K562 (cell line): ENCODE data around the gene LAMA5. TPM values are rescaled to one million over a fixed set of nuclear protein-coding genes. Genes with fewer than 3 reads are reported as not detected.
A peak's percentile ranks its signal among the peaks of the same experiment; 100 is the strongest.

Source experiments
- HEY1 ChIP-seq: fragments of 250-450 bp; sonication (Bioruptor Pico); IDR thresholded peaks from 2 replicates; pipeline ENCODE4 v1.5.0; 2020; ENCODE audit warnings: mild to moderate bottlenecking, moderate library complexity, borderline replicate concordance
- MAFF ChIP-seq: IDR thresholded peaks from 2 replicates; pipeline ENCODE4 v1.6.1; 2012; ENCODE audit warnings: low read length, improper control_type of control experiment
- MAX ChIP-seq: sonication (generic); formaldehyde crosslinking; IDR thresholded peaks from 2 replicates; pipeline ENCODE4 v1.9.0; 2022; ENCODE audit warnings: mild to moderate bottlenecking, missing genetic modification reagents
- NKRF ChIP-seq: fragments of 450-650 bp; IDR thresholded peaks from 2 replicates; pipeline ENCODE4 v1.6.1; 2016; ENCODE audit warnings: borderline replicate concordance
- VEZF1 ChIP-seq: fragments of 200-800 bp; sonication (Bioruptor generic); IDR thresholded peaks from 2 replicates; pipeline ENCODE4 v1.6.1; 2017; ENCODE audit warnings: missing genetic modification characterization, missing compliant biosample characterization
- ZBTB11 ChIP-seq, 3 experiments: fragments of 200-800 bp in 1 of 3; fragments of 250-450 bp in 1 of 3; fragments of 450-650 bp in 1 of 3; sonication (Bioruptor Pico) in 1 of 3; sonication (Bioruptor generic) in 1 of 3; formaldehyde crosslinking in 1 of 3; IDR thresholded peaks; 2 replicates each; pipeline versions ENCODE4 v1.6.1 to v1.8.0; 2016 to 2022; ENCODE audit warnings: mild to moderate bottlenecking in 2 of 3, missing genetic modification characterization in 2 of 3, missing compliant biosample characterization in 1 of 3, moderate library complexity in 1 of 3
- polyA plus RNA-seq, 8 experiments: library from polyadenylated mRNA; depleted of rRNA in 4 of 8; stranded (reverse) in 5 of 8; unstranded in 3 of 8; fragments of >200 nt; fragmentation: Nextera tagmentation in 2 of 8; fragmentation: Illumina TruSeq in 1 of 8; extraction: Ambion mirVana in 2 of 8; extraction: Trizol in 1 of 8; gene quantifications; 2 replicates each; pipeline versions ENCODE4 v1.2.1 to v1.2.3, GENCODE V29; 2011 to 2014; ENCODE audit warnings: inconsistent platforms in 1 of 8, missing spikeins in 1 of 8
- total RNA-seq, 7 experiments: library from RNA; depleted of rRNA in 6 of 7; stranded (reverse); fragments of >200 nt in 6 of 7; fragmentation: Illumina TruSeq in 2 of 7; extraction: Trizol in 2 of 7; gene quantifications; 2 replicates each; pipeline versions ENCODE4 v1.2.1 to v1.2.3, GENCODE V29; 2011 to 2021; ENCODE audit warnings: low replicate concordance in 1 of 7

LAMA5 gene
- total and polyA plus RNA-seq, 9 of the 15 experiments (the other 6 are each of a cell fraction or from before 2014, with no cell fraction given), result 0.31 to 101 (median 7.8) TPM

GRCh38 chr20:62303340-62304226 is 63.5 kb downstream of the LAMA5 start (continued):
- TF ChIP-seq ZBTB11 (CRISPR knock-in tag; IDR thresholded peaks at IDR 0.05) (0 out of 6 replicates have a peak, but pooled peaks of 1 of the 3 experiments have one; percentile 22), NKRF (peak; percentile 57; the same call in 1 of the 2 replicates), MAX (CRISPR knock-in tag) (peak; percentile 45; the same call in 1 of the 2 replicates), MAFF (no peak), HEY1 (CRISPR knock-in tag) (no peak), VEZF1 (CRISPR knock-in tag) (no peak)
